Natural killer cell treated with Interleukin-12 subunit alpha and Interleukin-12 subunit beta and Interleukin-15 and Interleukin-18, amount 100 ng/mL, for 72 hours (primary cell): ENCODE measurements around the gene PCYT2. TPM values are rescaled to one million over a fixed set of nuclear protein-coding genes. Genes with fewer than 3 reads are reported as not detected.

Source experiments
- ATAC-seq, 2 donors: fragments of 150-1000 bp; cut with Tn5 transposase in 1 of 2; sonication (Bioruptor Pico), chemical (Tn5 transposase) in 1 of 2; 2 replicates each; pipeline ENCODE4 v1.10.0; 2021
- DNase-seq: peaks from one replicate; pipeline ENCODE4 v3.0.0; 2022; ENCODE audit warnings: low spot score
- H3K27ac Mint-ChIP-seq, 2 donors: 1 replicate in 1 of 2; 2 replicates in 1 of 2; pipeline ENCODE4 v1.8.0; 2022; ENCODE audit warnings: mixed read lengths in 2 of 2, mild to moderate bottlenecking in 1 of 2, moderate library complexity in 1 of 2
- H3K27me3 Mint-ChIP-seq, 2 donors: 1 replicate in 1 of 2; 2 replicates in 1 of 2; pipeline ENCODE4 v1.8.0; 2022; ENCODE audit warnings: mixed read lengths in 2 of 2
- H3K36me3 Mint-ChIP-seq: one replicate; pipeline ENCODE4 v1.8.0; 2022; ENCODE audit warnings: mixed read lengths
- H3K4me1 Mint-ChIP-seq, 2 donors: 1 replicate in 1 of 2; 2 replicates in 1 of 2; pipeline ENCODE4 v1.8.0; 2022; ENCODE audit warnings: low read depth in 2 of 2, mixed read lengths in 2 of 2, mild to moderate bottlenecking in 1 of 2
- H3K4me3 Mint-ChIP-seq: one replicate; pipeline ENCODE4 v1.8.0; 2022; ENCODE audit warnings: mixed read lengths
- H3K9me3 Mint-ChIP-seq: 2 replicates; pipeline ENCODE4 v1.8.0; 2022; ENCODE audit warnings: mixed read lengths
- total RNA-seq, 2 donors: library from RNA; stranded (reverse); gene quantifications; one replicate each; pipeline ENCODE4 v1.2.3, GENCODE V29; 2022

The PCYT2 gene
- total RNA-seq, 2 donors from 2014 or later, result 30.4 to 36.5 TPM

DNA sequence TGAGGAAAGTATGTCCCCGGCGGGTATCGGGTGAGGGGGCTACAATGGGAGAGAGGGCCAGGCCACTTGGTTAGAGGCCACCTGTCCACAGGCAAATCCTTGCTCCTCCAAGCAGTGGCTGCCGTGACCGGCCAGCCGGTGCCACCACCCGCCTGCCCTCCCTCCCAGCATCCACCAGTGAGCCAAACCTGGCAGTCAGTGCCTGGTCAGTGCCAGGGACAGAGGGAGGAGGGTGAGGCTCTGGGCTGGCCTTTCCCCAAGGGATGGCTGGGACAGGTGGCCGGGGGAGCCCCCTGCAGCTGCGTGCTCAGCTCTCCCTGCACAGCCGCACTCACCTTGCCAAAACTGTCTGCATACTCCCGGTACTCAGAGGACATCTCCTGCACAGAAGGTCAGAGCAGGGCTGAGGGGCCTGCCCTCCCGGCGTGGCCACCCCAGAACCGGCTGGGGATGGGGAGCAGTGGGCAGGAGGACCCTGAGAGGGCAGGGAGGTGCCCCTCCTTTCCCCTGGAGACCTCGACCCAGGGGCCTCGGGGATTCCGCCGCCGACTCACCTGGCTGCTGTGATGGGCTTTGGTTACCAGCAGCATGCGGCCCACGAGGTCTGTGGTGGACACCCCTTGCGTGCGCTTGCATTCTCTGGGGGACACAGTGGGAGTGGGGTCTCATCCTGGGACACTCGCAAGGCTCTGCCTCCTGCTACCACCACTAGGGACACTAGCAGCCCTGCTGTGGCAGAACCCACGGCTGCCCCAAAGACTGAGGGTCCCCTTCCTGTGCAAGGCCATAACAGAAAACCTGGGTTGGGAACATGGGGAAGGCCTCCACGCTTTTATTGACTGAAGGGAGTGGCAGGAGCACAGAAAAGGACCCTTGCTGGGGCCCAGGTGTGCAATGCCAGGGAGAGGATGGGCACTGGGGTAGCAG, 3.7 kb downstream of the PCYT2 start:
- H3K4me3 Mint-ChIP-seq, result no peak overlapping the region
- H3K27ac Mint-ChIP-seq, result no peak overlapping the region
- H3K27me3 Mint-ChIP-seq, result no peaks in the 10 kb centered on the region
- DNase-seq (peak; percentile 56), ATAC-seq (no peak)
- H3K9me3 Mint-ChIP-seq, result no peaks in the 10 kb centered on the region
- H3K4me1 Mint-ChIP-seq, result no peaks in the 10 kb centered on the region
- H3K36me3 Mint-ChIP-seq, result no peaks in the 10 kb centered on the region

DNA sequence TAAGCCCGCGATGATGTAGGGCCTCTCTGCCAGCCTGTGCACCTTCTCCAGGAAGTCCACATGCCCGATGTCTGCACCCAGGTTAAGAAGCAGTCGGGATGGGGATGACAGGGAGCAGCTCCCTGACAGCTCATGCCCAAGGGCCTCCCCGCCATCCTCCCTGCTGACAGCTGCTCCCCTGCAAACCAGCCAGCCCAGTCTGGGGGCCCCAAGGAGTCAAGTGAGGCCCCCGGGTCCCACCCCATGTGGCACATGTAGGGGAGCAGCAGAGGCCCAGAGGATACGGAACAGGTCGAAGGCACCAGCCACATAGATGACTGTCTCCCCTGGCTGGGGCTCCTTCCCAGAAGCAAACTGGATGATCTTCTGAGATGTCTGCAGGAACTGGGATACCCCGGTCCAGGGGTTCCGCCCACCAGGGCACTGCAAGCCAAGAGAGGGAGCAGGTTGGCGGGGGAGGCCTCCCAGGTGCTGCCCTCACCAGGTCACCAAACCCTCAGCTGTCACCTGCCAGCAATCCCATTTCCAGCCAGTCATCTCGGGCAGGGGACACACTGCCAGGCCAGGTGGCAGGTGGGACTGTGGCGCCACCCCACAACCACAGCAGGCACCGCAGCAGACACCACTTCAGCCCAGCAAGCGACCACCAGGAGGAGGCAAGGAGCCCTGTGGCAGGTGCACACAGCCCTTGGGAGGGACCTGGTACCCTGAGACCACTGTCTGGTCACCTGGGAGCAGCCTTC, 4.6 kb downstream of the PCYT2 start:
- Mint-ChIP-seq H3K4me1 (no peaks in the 10 kb centered on the region), H3K4me3 (no peak overlapping the region), H3K36me3 (no peaks in the 10 kb centered on the region), H3K9me3 (no peaks in the 10 kb centered on the region), H3K27ac (no peak overlapping the region), H3K27me3 (no peaks in the 10 kb centered on the region)
- ATAC-seq (no peak), DNase-seq (peak; percentile 44)

DNA sequence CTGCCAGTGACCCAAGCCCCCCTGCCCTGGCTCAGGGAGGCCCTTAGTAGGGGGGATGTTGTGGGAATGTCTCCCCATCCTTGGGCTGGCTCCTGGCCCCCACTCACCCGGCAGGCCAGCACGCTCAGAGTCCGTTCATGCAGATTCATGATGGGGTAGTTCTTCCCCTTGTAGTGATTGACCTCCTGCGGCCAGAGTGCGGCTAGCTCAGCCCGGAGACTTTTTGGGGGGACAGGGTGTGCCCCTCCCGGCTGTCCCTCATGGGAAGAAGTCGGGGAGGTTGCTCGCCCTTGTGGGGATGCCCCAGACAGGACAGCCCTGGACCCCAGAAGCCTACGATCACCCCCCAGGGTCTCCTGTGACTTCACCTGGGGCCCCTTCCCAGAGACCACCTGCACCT, 5.2 kb downstream of the PCYT2 start:
- Mint-ChIP-seq H3K9me3 (no peaks in the 10 kb centered on the region), H3K36me3 (no peaks in the 10 kb centered on the region), H3K27ac (no peak overlapping the region), H3K4me3 (no peak overlapping the region), H3K4me1 (peaks cover 0 to 2% of the 10 kb centered on the region in 2 donors), H3K27me3 (peaks cover 0 to 2% of the 10 kb centered on the region in 2 donors)
- DNase-seq, result no peak
- no peak for ATAC-seq

DNA sequence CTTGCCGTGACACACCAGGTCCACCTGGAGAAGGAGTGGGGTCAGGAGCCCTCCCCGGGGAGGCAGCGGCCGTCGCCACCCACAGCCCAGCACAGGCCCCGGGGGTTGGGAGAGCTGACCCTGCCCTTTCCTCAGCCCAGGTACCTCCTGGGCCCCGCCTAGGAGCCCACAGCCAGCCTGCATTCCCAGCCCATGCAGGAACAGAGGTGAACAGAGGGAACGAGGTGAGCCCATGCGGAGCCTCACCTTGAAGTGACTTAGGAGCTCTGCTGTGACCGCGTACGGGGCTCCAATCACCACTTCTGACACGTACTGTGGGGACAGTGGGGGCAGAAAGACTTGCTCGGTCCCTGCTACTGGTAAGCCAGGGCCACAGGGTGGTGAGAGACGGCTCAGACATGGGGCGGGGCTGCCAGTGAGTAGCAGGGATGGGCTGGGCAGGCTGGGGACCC, 5.7 kb downstream of the PCYT2 start:
- no peak overlapping the region for H3K27ac Mint-ChIP-seq
- no peaks in the 10 kb centered on the region for H3K36me3 Mint-ChIP-seq
- H3K4me1 Mint-ChIP-seq, result peaks cover 0 to 5% of the 10 kb centered on the region in 2 donors
- ATAC-seq, result no peak
- peaks cover 0 to 5% of the 10 kb centered on the region in 2 donors for H3K27me3 Mint-ChIP-seq
- DNase-seq, result no peak
- H3K9me3 Mint-ChIP-seq, result no peaks in the 10 kb centered on the region
- H3K4me3 Mint-ChIP-seq, result no peak overlapping the region

DNA sequence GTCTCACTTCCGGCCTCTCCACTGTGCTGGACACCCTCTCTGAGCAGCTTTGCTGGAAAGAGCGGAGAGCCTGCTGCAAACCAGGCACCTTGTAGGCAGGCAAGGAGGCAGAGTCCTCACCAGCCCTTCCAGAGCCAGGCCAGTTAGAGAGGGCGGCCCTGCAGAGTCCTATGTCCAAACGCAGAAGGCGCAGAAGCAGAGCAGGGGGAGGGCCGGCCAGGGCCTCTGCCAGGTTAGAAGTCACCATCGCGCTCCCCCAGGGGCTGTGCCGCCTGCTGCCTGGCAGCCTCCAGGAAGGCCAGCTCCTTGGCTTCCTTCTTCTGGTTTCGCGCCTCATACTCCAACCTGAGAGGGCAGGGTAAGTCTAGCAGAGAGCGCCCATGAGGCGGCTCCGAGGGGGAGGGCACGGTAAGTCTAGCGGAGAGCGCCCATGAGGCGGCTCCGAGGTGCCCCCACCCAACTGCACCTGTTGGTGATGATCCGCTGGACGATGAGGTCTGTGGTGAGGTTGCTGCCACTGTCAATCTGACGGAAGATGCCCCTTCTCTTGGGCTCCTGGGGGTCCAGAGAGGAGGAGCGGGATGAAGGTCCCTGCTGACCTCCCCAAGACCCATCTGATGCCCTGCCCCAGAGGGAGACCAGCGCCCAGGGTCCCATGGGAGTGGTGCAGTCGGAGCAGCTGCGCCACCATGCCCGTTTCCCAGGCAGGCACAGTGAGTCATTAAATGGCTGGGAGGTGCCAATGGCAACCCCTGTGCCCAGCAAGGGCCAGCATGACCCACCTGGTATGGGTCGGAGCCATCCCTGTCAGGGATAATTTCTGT, 6.4 kb downstream of the PCYT2 start:
- no peak for ATAC-seq
- Mint-ChIP-seq H3K9me3 (no peaks in the 10 kb centered on the region), H3K36me3 (no peaks in the 10 kb centered on the region), H3K27ac (no peak overlapping the region), H3K4me3 (no peak overlapping the region), H3K4me1 (peaks cover 0 to 5% of the 10 kb centered on the region in 2 donors), H3K27me3 (peaks cover 0 to 5% of the 10 kb centered on the region in 2 donors)
- no peak for DNase-seq

DNA sequence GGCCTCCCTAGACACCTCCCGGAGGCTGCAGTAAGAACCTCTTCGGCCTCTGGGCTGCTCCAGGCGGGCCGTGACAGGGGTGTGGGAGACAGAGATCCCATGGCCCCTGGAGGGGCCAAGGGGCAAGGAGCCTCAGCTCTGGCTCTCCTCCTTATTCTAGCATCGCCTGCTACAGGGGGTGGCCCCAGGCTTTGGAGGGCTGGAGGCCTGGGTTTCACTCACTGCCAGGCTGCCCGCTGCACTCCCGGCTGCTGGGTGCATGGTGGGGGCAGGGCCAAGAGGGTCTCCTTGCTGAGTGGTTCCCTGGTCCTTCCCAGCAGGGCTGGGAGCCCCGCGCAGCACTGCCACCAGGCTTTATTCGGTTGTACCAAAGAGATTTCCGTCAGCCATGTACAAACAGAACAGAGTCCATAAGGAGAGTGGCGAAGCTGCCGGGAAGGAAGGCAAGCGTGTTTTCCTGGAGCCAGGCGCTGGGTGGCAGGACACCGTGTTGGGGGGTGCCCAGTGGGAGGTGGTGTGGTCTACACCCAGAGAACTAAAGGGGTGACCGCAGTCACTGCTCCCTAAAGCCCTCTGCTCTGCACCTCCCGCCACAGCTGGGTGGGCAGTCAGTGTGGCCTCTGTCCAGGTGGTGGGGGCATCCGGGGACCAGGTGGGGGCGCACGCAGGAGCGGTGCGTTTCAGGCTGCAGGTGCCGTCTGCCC, 7.2 kb downstream of the PCYT2 start:
- ATAC-seq, result no peak
- Mint-ChIP-seq H3K27ac (no peak overlapping the region), H3K36me3 (no peaks in the 10 kb centered on the region), H3K27me3 (peaks cover 0 to 5% of the 10 kb centered on the region in 2 donors), H3K4me1 (peaks cover 0 to 5% of the 10 kb centered on the region in 2 donors), H3K4me3 (no peak overlapping the region), H3K9me3 (no peaks in the 10 kb centered on the region)
- no peak for DNase-seq

DNA sequence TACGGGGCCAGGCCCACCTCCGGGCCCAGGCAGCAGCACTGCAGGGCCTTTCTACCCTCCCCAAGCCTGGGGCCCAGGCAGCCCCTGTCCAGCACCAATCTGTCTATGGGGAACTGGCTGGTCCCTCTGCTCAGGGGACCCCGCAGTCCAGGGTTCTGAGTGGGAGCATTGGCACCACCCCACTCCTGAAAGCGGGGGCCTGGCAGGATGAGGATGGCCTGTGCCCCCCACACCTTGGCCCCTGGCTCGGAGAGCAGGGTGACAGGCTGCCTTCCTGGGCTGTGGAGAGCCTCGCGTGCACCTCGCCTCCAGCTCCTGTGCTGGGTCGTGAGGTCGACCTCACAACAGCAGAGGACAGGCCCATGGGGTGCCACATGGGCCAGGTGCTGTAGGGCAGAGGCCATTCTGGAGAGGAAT, 7.8 kb downstream of the PCYT2 start:
- Mint-ChIP-seq H3K4me1 (peaks cover 0 to 5% of the 10 kb centered on the region in 2 donors), H3K27me3 (peaks cover 0 to 5% of the 10 kb centered on the region in 2 donors), H3K4me3 (no peak overlapping the region), H3K27ac (no peak overlapping the region), H3K36me3 (no peaks in the 10 kb centered on the region), H3K9me3 (no peaks in the 10 kb centered on the region)
- no peak for DNase-seq
- ATAC-seq, result no peak

DNA sequence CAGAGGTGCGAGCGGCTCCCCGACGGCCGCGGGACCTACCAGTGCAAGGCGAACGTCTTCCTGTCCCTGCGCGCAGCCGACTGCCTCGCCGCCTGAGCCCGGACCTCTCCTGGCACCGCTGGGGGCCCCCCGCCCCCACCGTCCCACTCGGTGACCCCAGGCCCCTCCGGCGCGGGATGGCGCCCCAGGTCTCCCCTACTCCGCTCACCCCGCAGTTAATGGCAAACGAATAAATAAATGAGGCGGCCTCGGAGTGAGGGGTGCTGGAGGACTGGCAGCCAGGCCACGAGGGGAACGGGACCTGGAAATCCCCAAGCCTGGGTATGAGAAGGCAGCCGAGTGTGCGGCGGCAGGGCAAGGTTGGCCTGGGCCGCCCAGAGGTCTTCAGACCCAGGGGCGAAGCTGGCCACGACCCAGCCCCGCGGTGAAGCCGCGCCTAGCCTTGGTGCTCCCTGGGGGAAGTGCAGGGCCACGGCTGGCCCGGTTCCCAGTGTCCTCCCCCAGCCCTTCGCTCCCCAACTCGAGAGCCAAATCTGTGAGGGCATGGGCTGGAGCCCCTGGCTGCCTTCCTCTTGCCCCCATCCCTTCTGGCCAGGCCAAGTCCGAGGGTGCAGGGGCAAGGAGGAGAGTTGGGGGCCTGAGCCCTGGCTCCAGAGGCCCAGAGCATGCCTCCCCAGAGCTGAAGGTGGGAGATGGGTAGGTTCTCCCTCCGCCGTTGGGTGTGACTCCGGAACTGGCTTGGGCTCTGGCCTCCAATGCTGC, 8.4 kb downstream of the PCYT2 start:
- no peaks in the 10 kb centered on the region for H3K9me3 Mint-ChIP-seq
- H3K36me3 Mint-ChIP-seq, result no peaks in the 10 kb centered on the region
- no peak overlapping the region for H3K27ac Mint-ChIP-seq
- ATAC-seq (peak; percentile 22 to 29), DNase-seq (no peak)
- H3K4me3 Mint-ChIP-seq, result no peak overlapping the region
- H3K4me1 Mint-ChIP-seq, result peaks cover 0 to 5% of the 10 kb centered on the region in 2 donors
- H3K27me3 Mint-ChIP-seq, result peaks cover 0 to 5% of the 10 kb centered on the region in 2 donors

DNA sequence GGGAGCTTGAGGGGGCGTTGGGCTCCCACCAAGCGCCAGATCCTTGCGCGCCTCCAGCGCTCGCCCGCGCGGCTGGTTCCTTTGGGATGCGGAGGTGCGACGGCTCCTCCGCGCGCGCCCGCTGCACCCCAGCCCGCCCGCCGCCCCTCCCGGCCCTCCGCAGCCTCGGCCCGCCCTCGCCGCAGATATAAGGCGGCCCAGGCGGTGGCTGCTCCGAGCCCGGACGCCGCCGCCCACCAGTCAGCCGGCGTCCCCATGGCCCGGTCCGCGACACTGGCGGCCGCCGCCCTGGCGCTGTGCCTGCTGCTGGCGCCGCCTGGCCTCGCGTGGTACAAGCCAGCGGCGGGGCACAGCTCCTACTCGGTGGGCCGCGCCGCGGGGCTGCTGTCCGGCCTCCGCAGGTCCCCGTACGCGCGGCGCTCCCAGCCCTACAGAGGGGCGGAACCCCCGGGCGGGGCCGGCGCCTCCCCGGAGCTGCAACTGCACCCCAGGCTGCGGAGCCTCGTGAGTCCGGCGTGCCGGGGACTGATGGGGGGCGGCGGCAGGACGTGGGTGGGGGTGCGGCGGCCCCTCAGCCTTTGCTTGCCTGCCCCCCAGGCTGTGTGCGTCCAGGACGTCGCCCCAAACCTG, 9.1 kb downstream of the PCYT2 start, which contains the start of gene NPB:
Gene NPB, plus strand, starts transcription at position 216 of the 630 bp plus-strand sequence. Its CDS starts 40 bp downstream, at position 256.
- peaks cover 0 to 5% of the 10 kb centered on the region in 2 donors for H3K4me1 Mint-ChIP-seq
- no peak within 1 kb of the TSS for H3K27ac Mint-ChIP-seq

DNA sequence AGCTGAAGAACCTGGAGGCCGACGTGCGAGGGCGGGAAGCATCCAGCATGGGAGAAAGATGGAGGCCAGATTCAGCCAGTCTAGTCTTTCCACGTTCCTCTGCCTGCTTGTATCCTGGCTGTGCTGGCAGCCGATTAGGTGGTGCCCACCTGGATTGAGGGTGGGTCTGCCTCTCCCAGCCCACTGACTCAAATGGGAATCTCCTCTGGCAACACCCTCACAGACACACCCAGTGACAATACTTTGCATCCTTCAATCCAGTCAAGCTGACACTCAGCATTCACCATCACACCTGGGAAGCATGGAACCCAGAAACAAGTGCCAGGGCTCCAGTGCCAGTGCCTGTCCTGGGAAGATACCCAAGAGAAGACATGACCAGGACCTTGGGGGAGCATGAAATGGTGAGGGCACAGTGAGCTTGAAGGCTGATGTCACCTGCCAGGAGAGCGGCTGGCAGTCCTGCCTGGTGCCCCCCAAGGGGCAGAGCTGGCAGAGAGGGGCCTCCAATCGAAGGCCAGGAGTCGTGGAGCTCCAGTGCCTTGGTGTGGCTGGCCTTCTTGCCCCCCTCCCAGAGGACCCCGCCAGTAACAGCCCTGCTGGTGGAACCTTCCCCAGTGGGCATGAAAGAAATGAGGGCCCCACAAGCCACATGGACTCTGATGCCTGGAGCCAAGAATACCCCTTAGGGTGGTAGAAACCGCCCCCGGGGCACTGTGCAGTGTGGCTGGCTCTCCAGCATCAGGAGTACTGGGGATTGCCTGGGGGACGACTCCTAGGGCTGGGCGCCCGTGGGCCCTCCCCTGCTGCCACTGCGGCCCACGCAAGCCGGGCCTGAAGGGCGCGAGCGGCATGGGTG, 9.8 kb downstream of the PCYT2 start:
- no peaks in the 10 kb centered on the region for H3K9me3 Mint-ChIP-seq
- ATAC-seq (no peak), DNase-seq (no peak)
- no peak overlapping the region for H3K27ac Mint-ChIP-seq
- H3K4me1 Mint-ChIP-seq, result peaks cover 0 to 5% of the 10 kb centered on the region in 2 donors
- peaks cover 0 to 5% of the 10 kb centered on the region in 2 donors for H3K27me3 Mint-ChIP-seq
- no peaks in the 10 kb centered on the region for H3K36me3 Mint-ChIP-seq
- peak overlapping the region; percentile 12 for H3K4me3 Mint-ChIP-seq

More for the DNA sequence above, 9.1 kb downstream of the PCYT2 start, which contains the start of gene NPB:
- ATAC-seq (peak; percentile 64 to 72), DNase-seq (no peak)
- no peaks in the 10 kb centered on the region for H3K36me3 Mint-ChIP-seq
- H3K27me3 Mint-ChIP-seq, result peaks cover 0 to 5% of the 10 kb centered on the region in 2 donors
- H3K4me3 Mint-ChIP-seq, result no peak within 1 kb of the TSS
- no peaks in the 10 kb centered on the region for H3K9me3 Mint-ChIP-seq

DNA sequence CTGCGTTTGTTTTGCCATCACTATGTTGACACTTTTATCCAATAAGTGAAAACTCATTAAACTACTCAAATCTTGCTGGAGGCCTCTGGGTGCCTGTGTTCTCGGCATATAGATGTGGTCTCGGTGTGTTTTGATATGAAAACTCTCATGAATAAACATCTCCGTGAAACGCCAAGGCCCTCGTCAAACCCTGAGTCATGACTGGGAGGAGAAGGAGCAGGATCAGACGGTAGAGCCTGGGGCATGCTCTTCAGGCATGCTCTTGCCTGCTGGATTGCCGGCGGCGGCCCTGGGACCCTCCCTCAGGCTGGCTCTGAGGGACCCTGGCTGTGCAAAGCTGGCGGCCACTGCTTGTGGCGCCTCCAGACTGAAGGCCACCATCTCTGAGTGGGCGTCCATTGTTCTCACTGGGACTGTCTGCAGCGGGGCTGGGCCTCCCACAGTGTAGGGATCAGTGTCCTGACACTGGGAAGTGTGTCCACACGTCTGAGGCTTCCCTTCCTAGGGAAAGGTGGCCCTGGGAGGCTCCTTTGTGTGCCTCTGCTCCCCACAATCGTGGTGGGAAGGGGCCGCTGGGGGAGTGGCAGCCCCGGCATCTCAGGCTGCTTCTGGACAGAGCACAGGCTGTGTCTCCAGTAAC, 10.9 kb downstream of the PCYT2 start:
- no peak overlapping the region for H3K4me3 Mint-ChIP-seq
- no peak for ATAC-seq

More for the DNA sequence above, 10.9 kb downstream of the PCYT2 start:
- no peaks in the 10 kb centered on the region for H3K9me3 Mint-ChIP-seq
- no peak overlapping the region for H3K27ac Mint-ChIP-seq
- H3K4me1 Mint-ChIP-seq, result peaks cover 0 to 7% of the 10 kb centered on the region in 2 donors
- no peaks in the 10 kb centered on the region for H3K36me3 Mint-ChIP-seq
- H3K27me3 Mint-ChIP-seq, result peaks cover 0 to 5% of the 10 kb centered on the region in 2 donors
- DNase-seq, result no peak
